H1 (cell line): ENCODE data around the gene SART1. TPM values are rescaled to one million over a fixed set of nuclear protein-coding genes. Genes with fewer than 3 reads are reported as not detected.

Experiments used
- CTCF ChIA-PET: fragments of 300-600 bp; sonication (Branson Sonifier 250); formaldehyde crosslinking; loops from one replicate; lab custom pipeline; 2021; ENCODE audit not compliant: partially characterized antibody; lab: Charles Lee
- POLR2A ChIA-PET: fragments of 300-600 bp; sonication (Branson Sonifier 250); formaldehyde crosslinking; loops from one replicate; lab custom pipeline; 2021; ENCODE audit warnings: inconsistent platforms; ENCODE audit not compliant: partially characterized antibody; lab: Charles Lee
- DNase-seq, 2 experiments: peaks; one replicate each; pipeline versions ENCODE4 v3.0.0 to v3.0.0-alpha.2; 2010 to 2022; ENCODE audit warnings: low spot score in 2 of 2, low read depth in 1 of 2, mixed read lengths in 1 of 2
- FAIRE-seq: peaks from 2 replicates; lab custom pipeline; 2011; peaks lifted over from hg19 to GRCh38; lab: Jason Lieb, UNC
- H2AFZ ChIP-seq: 2 replicates; pipeline ENCODE4 v1.8.1; 2012; ENCODE audit warnings: low read length, inconsistent platforms
- H2AK5ac ChIP-seq: 2 replicates; pipeline ENCODE4 v1.6.1; 2013; ENCODE audit warnings: low read depth, low read length
- H2BK120ac ChIP-seq: replicated peaks from 2 replicates; pipeline ENCODE3; 2013; ENCODE audit warnings: low read depth, low read length, inconsistent platforms
- H2BK12ac ChIP-seq: 2 replicates; pipeline ENCODE4 v1.6.1; 2013; ENCODE audit warnings: low read depth, low read length
- H2BK15ac ChIP-seq: 2 replicates; pipeline ENCODE4 v1.6.1; 2013; ENCODE audit warnings: low read length
- H2BK20ac ChIP-seq: 2 replicates; pipeline ENCODE4 v1.6.1; 2013; ENCODE audit warnings: low read length
- H2BK5ac ChIP-seq: 2 replicates; pipeline ENCODE4 v1.6.1; 2013; ENCODE audit warnings: low read depth, low read length
- H3K14ac ChIP-seq: 2 replicates; pipeline ENCODE4 v1.6.1; 2013; ENCODE audit warnings: inconsistent platforms; ENCODE audit not compliant: insufficient read length
- H3K18ac ChIP-seq: 2 replicates; pipeline ENCODE4 v1.6.1; 2013; ENCODE audit warnings: low read length; ENCODE audit errors: extremely low read depth
- H3K23ac ChIP-seq: 2 replicates; pipeline ENCODE4 v1.6.1; 2013; ENCODE audit warnings: inconsistent platforms; ENCODE audit not compliant: insufficient read length
- H3K23me2 ChIP-seq: 2 replicates; pipeline ENCODE4 v1.6.1; 2013; ENCODE audit warnings: low read depth, low read length
- H3K27ac ChIP-seq: 2 replicates; pipeline ENCODE4 v1.6.1; 2011; ENCODE audit warnings: low read depth, low read length, inconsistent platforms
- H3K27me3 ChIP-seq, 4 experiments: replicated peaks in 1 of 4; 1 replicate in 1 of 4; 2 replicates in 3 of 4; pipeline versions ENCODE4 v1.6.1 to v1.8.1; 2011 to 2013; ENCODE audit warnings: low read length in 3 of 4, mild to moderate bottlenecking in 3 of 4, inconsistent platforms in 2 of 4, mixed read lengths in 2 of 4, moderate library complexity in 1 of 4; ENCODE audit not compliant: control insufficient read depth in 3 of 4, insufficient read depth in 3 of 4; ENCODE audit errors: extremely low read depth in 1 of 4
- H3K36me3 ChIP-seq, 4 experiments: 2 replicates each; pipeline versions ENCODE4 v1.6.1 to v1.8.1; 2011 to 2013; ENCODE audit warnings: mild to moderate bottlenecking in 4 of 4, low read length in 3 of 4, moderate library complexity in 2 of 4, control low read depth in 1 of 4, inconsistent platforms in 1 of 4; ENCODE audit not compliant: insufficient read depth in 4 of 4, control insufficient read depth in 2 of 4
- H3K4ac ChIP-seq: replicated peaks from 2 replicates; pipeline ENCODE3; 2013; ENCODE audit warnings: low read length, low read depth, mixed read lengths, inconsistent platforms; ENCODE audit not compliant: insufficient read length
- H3K4me1 ChIP-seq, 4 experiments: replicated peaks in 1 of 4; 1 replicate in 1 of 4; 2 replicates in 3 of 4; pipeline versions ENCODE4 v1.6.1 to v1.8.1; 2011 to 2013; ENCODE audit warnings: low read length in 3 of 4, inconsistent platforms in 2 of 4, mixed read lengths in 1 of 4; ENCODE audit not compliant: insufficient read depth in 4 of 4, control insufficient read depth in 3 of 4
- H3K4me2 ChIP-seq, 2 experiments: 2 replicates each; pipeline versions ENCODE4 v1.6.1 to v1.8.1; 2011 to 2013; ENCODE audit warnings: low read depth in 2 of 2, low read length in 2 of 2, control low read depth in 1 of 2, inconsistent platforms in 1 of 2, mild to moderate bottlenecking in 1 of 2; ENCODE audit not compliant: insufficient read depth in 1 of 2
- H3K4me3 ChIP-seq, 4 experiments: fragments of 200-600, 300-600 bp in 1 of 4; sonication (generic), shearing (Covaris generic), sonication (Bioruptor Twin) in 1 of 4; 2 replicates each; pipeline versions ENCODE4 v1.5.1 to v1.8.1; 2011 to 2016; ENCODE audit warnings: low read length in 4 of 4, low read depth in 3 of 4, control low read depth in 2 of 4, inconsistent platforms in 2 of 4, mild to moderate bottlenecking in 2 of 4, mixed read lengths in 1 of 4, moderate library complexity in 1 of 4; ENCODE audit not compliant: insufficient read depth in 2 of 4; ENCODE audit errors: extremely low read depth in 1 of 4
- H3K56ac ChIP-seq: replicated peaks from 2 replicates; pipeline ENCODE3; 2013; ENCODE audit warnings: low read depth, mild to moderate bottlenecking, mixed read lengths, low read length, inconsistent platforms; ENCODE audit not compliant: insufficient read length
- H3K79me1 ChIP-seq: 2 replicates; pipeline ENCODE4 v1.6.1; 2013; ENCODE audit warnings: low read depth, low read length, control low read depth
- H3K79me2 ChIP-seq, 2 experiments: 2 replicates each; pipeline versions ENCODE4 v1.6.1 to v1.8.1; 2012 to 2013; ENCODE audit warnings: low read length in 2 of 2, mild to moderate bottlenecking in 2 of 2, inconsistent platforms in 1 of 2; ENCODE audit not compliant: insufficient read depth in 2 of 2, control insufficient read depth in 1 of 2
- H3K9ac ChIP-seq, 4 experiments: replicated peaks in 1 of 4; 1 replicate in 1 of 4; 2 replicates in 3 of 4; pipeline versions ENCODE4 v1.6.1 to v1.8.1; 2011 to 2013; ENCODE audit warnings: low read depth in 3 of 4, low read length in 3 of 4, control low read depth in 2 of 4, mild to moderate bottlenecking in 2 of 4, moderate library complexity in 2 of 4, inconsistent platforms in 1 of 4; ENCODE audit errors: extremely low read depth in 1 of 4
- H3K9me3 ChIP-seq, 2 experiments: 2 replicates each; pipeline versions ENCODE4 v1.6.1 to v1.8.1; 2012 to 2013; ENCODE audit warnings: mild to moderate bottlenecking in 2 of 2, moderate library complexity in 2 of 2, control low read depth in 1 of 2, inconsistent platforms in 1 of 2, low read depth in 1 of 2, low read length in 1 of 2, mixed read lengths in 1 of 2; ENCODE audit not compliant: insufficient read depth in 2 of 2
- H4K20me1 ChIP-seq, 2 experiments: replicated peaks in 1 of 2; 2 replicates each; pipeline versions ENCODE3 to v1.8.1; 2011 to 2013; ENCODE audit warnings: inconsistent platforms in 2 of 2, low read length in 2 of 2, mild to moderate bottlenecking in 1 of 2; ENCODE audit not compliant: insufficient read depth in 2 of 2, control insufficient read depth in 1 of 2
- H4K5ac ChIP-seq: 2 replicates; pipeline ENCODE4 v1.6.1; 2013; ENCODE audit warnings: low read length, low read depth, mixed read lengths, inconsistent platforms; ENCODE audit not compliant: insufficient read length
- H4K8ac ChIP-seq: 2 replicates; pipeline ENCODE4 v1.8.0; 2013; ENCODE audit warnings: mild to moderate bottlenecking, moderate library complexity, low read length, inconsistent platforms; ENCODE audit not compliant: insufficient read depth; ENCODE audit errors: extremely low read depth
- H4K91ac ChIP-seq: replicated peaks from 2 replicates; pipeline ENCODE3; 2013; ENCODE audit warnings: low read length, mixed read lengths, inconsistent platforms; ENCODE audit not compliant: insufficient read length
- ASH2L ChIP-seq: fragments of 200-600, 300-600 bp; sonication (generic); IDR thresholded peaks from one replicate; pipeline ENCODE4 v1.7.1; 2017; ENCODE audit warnings: low read length
- CBX5 ChIP-seq: fragments of 300-800, 300-1000 bp; sonication (generic); IDR thresholded peaks from 2 replicates; pipeline ENCODE4 v1.7.1; 2016; ENCODE audit warnings: antibody characterized with exemption, low read length, low read depth
- CEBPB ChIP-seq: IDR thresholded peaks from 2 replicates; pipeline ENCODE4 v1.6.1; 2012; ENCODE audit warnings: low read depth, low read length
- CTBP2 ChIP-seq: IDR thresholded peaks from 2 replicates; pipeline ENCODE4 v1.7.0; 2011; ENCODE audit warnings: borderline replicate concordance, mild to moderate bottlenecking, moderate library complexity, mixed read lengths, low read length; ENCODE audit not compliant: insufficient read depth, insufficient read length
- EGR1 ChIP-seq: IDR thresholded peaks from 2 replicates; pipeline ENCODE4 v1.6.1; 2011; ENCODE audit warnings: low read depth, low read length, borderline replicate concordance
- JUND ChIP-seq: IDR thresholded peaks from 2 replicates; pipeline ENCODE4 v1.6.1; 2011; ENCODE audit warnings: mild to moderate bottlenecking, improper control_type of control experiment, low read length
- KDM4A ChIP-seq: IDR thresholded peaks from one replicate; pipeline ENCODE4 v1.7.1; 2012; ENCODE audit warnings: low read depth, mild to moderate bottlenecking, moderate library complexity, low read length, inconsistent platforms; ENCODE audit not compliant: severe bottlenecking
- MAFK ChIP-seq: IDR thresholded peaks from 2 replicates; pipeline ENCODE4 v1.6.1; 2012; ENCODE audit warnings: low read depth, mild to moderate bottlenecking, improper control_type of control experiment, low read length
- RFX5 ChIP-seq: IDR thresholded peaks from 2 replicates; pipeline ENCODE4 v1.6.1; 2011; ENCODE audit warnings: low read depth, low read length, improper control_type of control experiment, borderline replicate concordance
- SIRT6 ChIP-seq: IDR thresholded peaks from one replicate; pipeline ENCODE4 v1.7.1; 2012; ENCODE audit warnings: low read length, inconsistent platforms
- SUZ12 ChIP-seq: fragments of 200-600 bp; sonication (generic); IDR thresholded peaks from 2 replicates; pipeline ENCODE4 v1.6.1; 2012; ENCODE audit warnings: mild to moderate bottlenecking, inconsistent platforms, low read length, moderate library complexity, mixed read lengths
- TAF1 ChIP-seq: IDR thresholded peaks from 2 replicates; pipeline ENCODE4 v1.6.1; 2011; ENCODE audit warnings: mild to moderate bottlenecking, low read depth, low read length
- TCF12 ChIP-seq: IDR thresholded peaks from 2 replicates; pipeline ENCODE4 v1.6.1; 2011; ENCODE audit warnings: low read depth, mild to moderate bottlenecking, low read length
- WGBS, 2 experiments: shearing (Covaris generic) in 1 of 2; methylation state at CpG; one replicate each; pipeline versions ENCODE4 v1.1.6 to v1.1.7; 2013 to 2015; ENCODE audit warnings: low lambda C conversion rate in 2 of 2, mixed read lengths in 2 of 2, inconsistent platforms in 1 of 2, low coverage in 1 of 2, missing lambda C conversion rate in 1 of 2; ENCODE audit not compliant: insufficient replicate concordance in 2 of 2, insufficient coverage in 1 of 2, insufficient read length in 1 of 2; ENCODE audit errors: extremely low coverage in 1 of 2, missing lambda C conversion rate in 1 of 2; 5-methylcytosine and 5-hydroxymethylcytosine counted together
- polyA plus RNA-seq, 7 experiments: library from polyadenylated mRNA; depleted of rRNA in 3 of 7; stranded (reverse) in 5 of 7; unstranded in 2 of 7; fragments of >200 nt in 5 of 7; fragments of 200-250 nt in 2 of 7; gene quantifications; 1 replicate in 5 of 7; 2 replicates in 1 of 7; 4 replicates in 1 of 7; pipeline versions ENCODE4 v1.2.1 to v1.2.3, GENCODE V29; 2011 to 2013; ENCODE audit warnings: missing spikeins in 2 of 7, mixed read lengths in 2 of 7
- total RNA-seq: library from RNA; stranded (reverse); fragmentation: NEBNext Ultra II Directional; extraction: Animal tissue kit (Norgen Biotek cat#: 25700); gene quantifications from 2 replicates; pipeline ENCODE4 v1.2.1, GENCODE V29; 2021
- TF ChIP-seq, protein P1 (sequence below): IDR thresholded peaks from 2 replicates; pipeline ENCODE4 v1.6.1; 2012; ENCODE audit warnings: inconsistent platforms

SART1 gene
- total and polyA plus RNA-seq, 2 of the 8 experiments (the other 6 are each of a cell fraction or from before 2014, with no cell fraction given): 9.7 to 46.1 TPM

DNA sequence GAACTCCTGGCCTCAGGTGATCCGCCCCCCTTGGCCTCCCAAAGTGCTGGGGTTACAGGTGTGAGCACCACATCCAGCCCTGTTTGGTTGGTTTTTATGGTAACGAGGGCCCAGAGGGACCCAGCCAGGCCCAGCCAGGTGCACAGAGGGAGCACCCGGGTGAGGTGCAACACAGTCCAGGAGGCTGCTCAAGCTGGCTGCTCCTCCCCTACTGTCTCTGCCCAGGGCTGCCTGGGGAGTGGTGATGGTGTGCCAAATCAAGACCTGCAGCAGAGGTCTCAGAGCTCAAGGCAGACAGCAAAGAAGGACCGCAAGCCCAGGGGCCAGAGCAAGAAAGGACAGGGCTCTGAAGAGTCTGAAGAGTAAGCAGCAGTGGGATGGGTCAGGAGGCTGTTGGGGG lies 14.9 kb upstream of the SART1 start:
- Histone ChIP-seq H3K9me3 (no peaks in the 10 kb centered on the region), H3K9ac (no peak overlapping the region), H4K91ac (no peak overlapping the region), H3K27ac (0 out of 2 replicates have a peak overlapping the region, but pooled peaks have one; percentile 28), H2BK5ac (peak overlapping the region; percentile 81; the same call in 1 of the 2 replicates), H3K4ac (no peak overlapping the region), H3K79me1 (no peaks in the 10 kb centered on the region), H4K8ac (peak overlapping the region; percentile 1), H3K4me3 (peak overlapping the region in 1 of 4 experiments; percentile 9; a peak in 1 of 8 replicates), H4K5ac (peak overlapping the region; percentile 4), H3K4me2 (peak overlapping the region; percentile 56 to 77), H2BK15ac (peak overlapping the region; percentile 81; the same call in 1 of the 2 replicates), H3K79me2 (no peaks in the 10 kb centered on the region), H3K36me3 (no peaks in the 10 kb centered on the region), H3K4me1 (peaks cover 3 to 25% (median 15%) of the 10 kb centered on the region in 4 experiments), H3K23ac (no peak overlapping the region), H2BK20ac (peak overlapping the region; percentile 55; the same call in 1 of the 2 replicates), H2AK5ac (peak overlapping the region; percentile 92), H4K20me1 (no peaks in the 10 kb centered on the region), H3K18ac (peak overlapping the region; percentile 36), H2AFZ (no peak overlapping the region), H3K56ac (no peak overlapping the region), H3K23me2 (peaks cover 3% of the 10 kb centered on the region; the same call in 1 of the 2 replicates), H2BK12ac (peak overlapping the region; percentile 97), H3K27me3 (no peaks in the 10 kb centered on the region), H2BK120ac (no peak overlapping the region), H3K14ac (no peak overlapping the region)
- ChIA-PET POLR2A (interaction anchor here (0.7 to 2.8 kb wide), 16 partner anchors 9 to 106 kb away, joined by 3 to 13 read pairs (median 3); partner anchors contain the start of genes CCDC85B, CFL1, FOSL1 and SF3B2), CTCF (interaction anchor here (1.0 to 3.9 kb wide), 9 partner anchors 11 to 59 kb away, joined by 3 to 16 read pairs (median 5); partner anchors contain the start of genes CCDC85B, FIBP and SART1)
- no peak for FAIRE-seq
- DNase-seq: peak in 1 of 2 experiments; percentile 47
- 85% methylated on average over 4 of the region's 4 CpGs; no CpG with 5 or more reads in 1 of the 2 experiments for WGBS, 2 experiments
- TF ChIP-seq RFX5 (no peak), ASH2L (no peak), TCF12 (no peak), SIRT6 (no peak), TAF1 (no peak), KDM4A (no peak), JUND (no peak), SUZ12 (no peak), CTBP2 (no peak), CBX5 (no peak), EGR1 (no peak), MAFK (no peak), CEBPB (no peak)
- TF ChIP-seq, protein P1, sequence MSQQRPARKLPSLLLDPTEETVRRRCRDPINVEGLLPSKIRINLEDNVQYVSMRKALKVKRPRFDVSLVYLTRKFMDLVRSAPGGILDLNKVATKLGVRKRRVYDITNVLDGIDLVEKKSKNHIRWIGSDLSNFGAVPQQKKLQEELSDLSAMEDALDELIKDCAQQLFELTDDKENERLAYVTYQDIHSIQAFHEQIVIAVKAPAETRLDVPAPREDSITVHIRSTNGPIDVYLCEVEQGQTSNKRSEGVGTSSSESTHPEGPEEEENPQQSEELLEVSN: no peak
